SIG-M5 (cell line): ENCODE data around the gene STRAP.
"Not testable (repeated sequence)": the region's sequence is repeated elsewhere in the genome, so short reads cannot be mapped to it uniquely, and the experiment has no call there.

Source experiments
- DNase-seq: peaks from one replicate; lab custom pipeline; 2025; lab: John Stamatoyannopoulos, UW

The STRAP gene

GRCh38 chr12:15873556-15873955 lies 8.6 kb upstream of the STRAP start:
- DNase-seq = no peak

DNA sequence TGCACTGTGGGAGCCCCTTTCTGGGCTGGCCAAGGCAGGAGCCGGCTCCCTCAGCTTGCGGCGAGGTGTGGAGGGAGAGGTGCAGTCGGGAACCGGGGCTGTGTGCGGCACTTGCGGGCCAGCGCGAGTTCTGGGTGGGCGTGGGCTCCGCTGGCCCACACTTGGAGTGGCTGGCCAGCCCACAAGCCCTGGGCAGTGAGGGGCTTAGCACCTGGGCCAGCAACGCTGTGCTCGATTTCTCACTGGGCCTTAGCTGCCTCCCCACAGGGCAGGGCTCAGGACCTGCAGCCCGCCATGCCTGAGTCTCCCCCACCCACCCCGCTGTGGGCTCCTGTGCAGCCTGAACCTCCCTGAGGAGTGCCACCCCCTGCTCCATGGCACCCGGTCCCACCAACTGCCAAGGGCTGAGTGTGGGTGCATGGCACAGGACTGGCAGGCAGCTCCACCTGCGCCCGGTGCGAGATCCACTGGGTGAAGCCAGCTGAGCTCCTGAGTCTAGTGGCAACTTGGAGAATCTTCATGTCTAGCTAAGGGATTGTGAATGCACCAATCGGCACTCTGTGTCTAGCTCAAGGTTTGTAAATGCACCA lies 7.5 kb upstream of the STRAP start:
- DNase-seq = not testable (repeated sequence)

DNA sequence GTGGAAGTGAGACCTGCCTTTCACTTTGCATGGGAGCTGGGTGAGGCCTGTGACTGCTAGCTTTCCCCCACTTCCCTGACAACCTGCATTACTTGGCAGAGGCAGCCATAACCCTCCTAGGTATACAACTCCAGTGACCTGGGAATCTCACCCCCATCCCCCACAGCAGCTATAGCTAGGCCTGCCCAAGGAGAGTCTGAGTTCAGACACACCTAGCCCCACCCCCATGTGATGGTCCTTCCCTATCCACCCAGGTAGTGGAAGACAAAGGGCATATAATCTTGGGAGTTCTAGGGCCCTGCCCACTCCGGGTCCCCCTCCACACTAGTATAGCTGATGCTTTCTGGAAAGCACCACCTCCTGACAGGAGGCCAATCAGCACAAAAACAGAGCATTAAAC lies 6.3 kb upstream of the STRAP start:
- DNase-seq = no peak

GRCh38 chr12:15879413-15879812 lies 2.8 kb upstream of the STRAP start:
- no peak for DNase-seq

DNA sequence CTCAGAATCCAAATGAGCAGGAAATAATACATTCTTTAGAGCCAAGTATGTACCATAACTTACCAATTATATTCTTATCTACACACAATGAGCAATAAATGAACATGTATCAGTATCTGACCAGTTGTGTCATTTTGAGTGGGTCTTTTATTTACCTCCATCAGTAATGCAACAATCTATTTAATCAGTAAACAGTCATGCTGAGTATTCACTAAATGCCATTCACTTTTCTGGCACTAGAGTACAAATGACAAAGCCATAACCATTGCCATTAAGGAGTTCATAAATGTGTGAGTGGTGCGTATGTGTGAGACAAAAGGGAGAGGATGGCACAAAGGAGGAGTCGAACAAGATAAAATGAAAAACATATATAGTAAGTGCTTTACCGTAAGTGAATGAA lies 1.5 kb upstream of the STRAP start:
- DNase-seq = no peak

- DNase-seq = no peak
Observed at GRCh38 chr12:15883536-15883935, 1.3 kb downstream of the STRAP start.

DNA sequence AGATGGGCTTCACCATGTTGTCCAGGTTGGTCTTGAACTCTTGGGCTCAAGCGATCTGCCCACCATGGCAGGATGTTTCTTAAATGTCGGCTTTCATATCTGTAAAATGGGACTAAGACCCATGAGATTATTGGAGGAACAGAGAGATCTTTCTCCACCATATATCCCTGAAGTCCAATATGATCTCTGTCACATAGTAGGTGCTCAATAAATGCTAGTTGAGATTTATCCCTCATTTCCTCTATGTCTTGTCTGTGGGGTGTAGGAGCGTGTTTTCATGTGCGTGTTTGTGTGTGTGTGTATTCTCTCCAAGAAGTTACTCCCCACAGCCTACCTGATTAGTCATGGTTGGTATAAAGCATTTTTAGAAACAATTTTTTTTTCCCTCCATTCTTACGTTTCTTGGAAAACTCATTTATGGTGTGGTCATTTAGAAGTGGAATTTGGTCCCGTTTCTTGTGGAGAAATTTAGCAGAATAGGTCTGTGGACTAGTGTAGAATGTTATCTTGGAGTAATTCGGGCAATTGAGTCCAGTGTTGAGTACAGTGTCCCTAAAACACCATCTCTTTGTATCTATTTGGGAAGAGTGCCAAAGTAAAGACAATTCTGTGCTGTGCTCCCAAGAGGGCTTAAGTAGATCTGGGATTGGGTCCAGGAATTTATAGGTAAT lies 4.3 kb downstream of the STRAP start:
- DNase-seq = no peak

- DNase-seq = no peak
Observed at GRCh38 chr12:15887043-15887817, 5.0 kb downstream of the STRAP start.

DNA sequence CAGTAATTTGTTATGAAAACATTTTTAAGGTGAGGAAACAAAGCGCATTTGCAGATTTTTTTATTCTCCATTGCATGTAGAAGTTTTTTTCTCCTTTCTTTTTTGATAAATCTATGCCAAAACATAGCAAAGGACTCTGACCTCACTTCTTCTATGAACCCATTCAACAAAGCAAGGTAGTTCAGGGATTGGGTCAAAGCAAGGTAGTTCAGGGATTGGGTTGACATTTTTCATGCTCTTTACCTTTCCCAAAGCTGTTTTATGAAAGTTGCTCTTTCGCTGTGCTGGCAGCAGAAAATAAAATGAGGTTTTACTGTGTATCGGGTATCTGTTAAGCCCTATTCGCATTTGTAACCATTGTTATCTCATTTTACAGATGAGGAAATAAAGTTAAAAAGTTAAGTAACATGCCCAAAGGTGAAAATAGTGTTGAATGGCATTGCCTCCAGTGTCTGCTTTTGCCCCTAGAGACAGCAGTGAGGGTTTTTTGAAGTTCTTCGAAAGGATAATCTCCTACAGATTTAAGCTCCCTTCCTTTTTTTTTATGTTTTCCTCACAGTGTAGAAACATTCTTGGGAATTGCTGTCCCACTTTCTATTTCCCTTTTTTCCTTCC lies 10.6 kb downstream of the STRAP start:
- DNase-seq = no peak

- DNase-seq = no peak
Observed at GRCh38 chr12:15893260-15893659, 11.1 kb downstream of the STRAP start.

DNA sequence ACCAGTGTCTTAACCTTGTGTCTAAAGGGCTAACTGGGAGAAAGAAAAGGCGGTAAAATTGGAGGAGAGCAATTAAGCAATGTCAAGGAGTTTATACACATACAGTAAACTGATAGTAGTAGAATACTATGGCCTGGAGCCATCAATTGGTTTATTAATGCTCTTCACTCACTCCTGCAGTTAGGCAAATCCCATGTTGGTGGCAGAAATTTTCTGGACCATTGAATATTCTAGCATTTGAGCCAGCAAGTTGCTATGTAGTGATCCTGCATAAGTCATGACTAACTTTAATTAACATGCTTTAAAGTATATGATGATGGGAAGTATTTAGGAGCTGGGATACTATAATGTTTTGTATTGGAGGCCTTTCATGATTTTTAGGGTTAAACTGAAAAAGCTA lies 14.7 kb downstream of the STRAP start:
- DNase-seq = no peak

DNA sequence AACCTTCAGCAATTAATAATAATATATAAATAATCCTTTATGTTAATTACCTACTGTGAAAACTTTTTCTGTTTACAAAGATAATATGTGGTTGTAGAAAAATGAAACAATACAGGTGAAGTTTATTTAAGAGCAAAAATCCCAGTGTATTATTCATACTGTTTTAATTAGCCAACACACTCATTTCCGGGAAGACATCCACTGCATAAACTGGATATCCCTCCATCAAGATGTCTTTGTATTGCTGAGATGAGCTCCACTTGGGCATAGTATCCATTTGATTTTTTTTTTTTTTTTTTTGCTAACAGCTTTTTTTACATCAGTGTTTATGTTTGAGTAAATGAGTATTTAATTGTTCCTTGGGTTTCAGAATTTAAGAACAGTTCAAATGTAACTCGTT lies 15.2 kb downstream of the STRAP start:
- no peak for DNase-seq

- no peak for DNase-seq
Observed at GRCh38 chr12:15899282-15899870, 17.2 kb downstream of the STRAP start.

GRCh38 chr12:15904378-15904920 lies 22.3 kb downstream of the STRAP start:
- DNase-seq = no peak

- DNase-seq = no peak
Observed at GRCh38 chr12:15910468-15910863, 28.3 kb downstream of the STRAP start.

GRCh38 chr12:15910864-15911721 lies 28.9 kb downstream of the STRAP start, which contains the start of gene DERA:
Gene DERA, plus strand, starts transcription at chr12:15911332. Its CDS starts 52 bp downstream, at chr12:15911384.
- no peak for DNase-seq

DNA sequence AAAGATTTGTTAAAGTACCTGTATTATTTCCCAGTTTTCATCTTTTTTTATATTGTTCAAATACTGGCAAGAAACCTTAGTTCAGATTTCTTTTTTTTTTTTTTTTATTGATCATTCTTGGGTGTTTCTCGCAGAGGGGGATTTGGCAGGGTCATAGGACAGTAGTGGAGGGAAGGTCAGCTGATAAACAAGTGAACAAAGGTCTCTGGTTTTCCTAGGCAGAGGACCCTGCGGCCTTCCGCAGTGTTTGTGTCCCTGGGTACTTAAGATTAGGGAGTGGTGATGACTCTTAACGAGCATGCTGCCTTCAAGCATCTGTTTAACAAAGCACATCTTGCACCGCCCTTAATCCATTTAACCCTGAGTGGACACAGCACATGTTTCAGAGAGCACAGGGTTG lies 29.7 kb downstream of the STRAP start:
- DNase-seq = not testable (repeated sequence)

DNA sequence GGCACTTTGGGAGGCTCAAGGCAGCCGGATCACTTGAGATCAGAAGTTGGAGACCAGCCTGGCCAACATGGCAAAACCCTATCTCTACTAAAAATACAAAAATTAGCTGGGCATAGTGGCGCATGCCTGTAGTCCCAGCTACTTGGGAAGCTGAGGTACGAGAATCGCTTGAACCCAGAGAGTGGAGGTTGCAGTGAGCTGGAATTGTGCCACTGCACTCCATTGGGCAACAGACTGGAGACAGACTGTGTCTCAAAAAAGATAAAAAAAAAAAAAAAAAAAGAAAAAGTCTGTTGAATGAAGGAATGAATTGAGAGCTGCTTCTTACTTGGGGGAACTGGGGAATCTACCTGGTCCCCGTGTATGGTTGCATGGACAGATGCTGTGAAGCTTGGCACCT lies 31.9 kb downstream of the STRAP start:
- not testable (repeated sequence) for DNase-seq

GRCh38 chr12:15918066-15918465 lies 35.9 kb downstream of the STRAP start:
- no peak for DNase-seq

GRCh38 chr12:15919418-15919817 lies 37.2 kb downstream of the STRAP start:
- no peak for DNase-seq

DNA sequence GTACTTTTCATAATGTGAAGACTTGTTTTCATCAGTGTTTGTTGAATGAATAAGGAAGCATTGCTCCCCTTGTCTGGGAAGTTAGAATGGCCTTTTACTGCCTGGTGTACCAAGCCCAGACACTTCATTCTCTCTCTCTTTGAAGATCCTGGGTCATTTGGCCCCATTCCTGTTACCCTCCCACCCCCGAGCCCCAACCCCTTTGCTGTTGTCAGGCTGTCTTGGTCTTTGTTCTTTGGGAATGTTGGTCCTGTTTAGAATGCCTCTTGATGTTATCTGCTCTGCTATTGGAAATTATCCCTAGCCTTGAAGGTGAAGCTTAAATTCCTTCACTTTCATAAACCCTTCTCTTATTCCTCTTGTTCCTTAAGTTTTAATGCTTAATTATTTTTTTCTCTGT lies 42.8 kb downstream of the STRAP start:
- DNase-seq = no peak
